Mononuclear cell (primary cell): ENCODE results near the gene RBMS1. TPM values are rescaled to one million over a fixed set of nuclear protein-coding genes. Genes with fewer than 3 reads are reported as not detected.

Experiments used
- H3K27me3 ChIP-seq: 2 replicates; pipeline ENCODE4 v1.6.0; 2011; ENCODE audit warnings: low read length, control low read depth; ENCODE audit not compliant: insufficient read depth
- H3K4me1 ChIP-seq: 2 replicates; pipeline ENCODE4 v1.5.1; 2011; ENCODE audit warnings: mild to moderate bottlenecking, low read length, control low read depth; ENCODE audit not compliant: insufficient read depth
- H3K4me3 ChIP-seq: 2 replicates; pipeline ENCODE4 v1.5.1; 2011; ENCODE audit warnings: mild to moderate bottlenecking, low read length, moderate library complexity
- H3K9me3 ChIP-seq: 2 replicates; pipeline ENCODE4 v1.5.1; 2011; ENCODE audit warnings: low read depth, mild to moderate bottlenecking, control low read depth, low read length
- total RNA-seq: library from RNA; depleted of rRNA; stranded (reverse); fragments of >200 nt; gene quantifications from one replicate; pipeline ENCODE4 v1.2.3, GENCODE V29; 2012

The RBMS1 gene
- total RNA-seq, 1 donor: 76.3 TPM

DNA sequence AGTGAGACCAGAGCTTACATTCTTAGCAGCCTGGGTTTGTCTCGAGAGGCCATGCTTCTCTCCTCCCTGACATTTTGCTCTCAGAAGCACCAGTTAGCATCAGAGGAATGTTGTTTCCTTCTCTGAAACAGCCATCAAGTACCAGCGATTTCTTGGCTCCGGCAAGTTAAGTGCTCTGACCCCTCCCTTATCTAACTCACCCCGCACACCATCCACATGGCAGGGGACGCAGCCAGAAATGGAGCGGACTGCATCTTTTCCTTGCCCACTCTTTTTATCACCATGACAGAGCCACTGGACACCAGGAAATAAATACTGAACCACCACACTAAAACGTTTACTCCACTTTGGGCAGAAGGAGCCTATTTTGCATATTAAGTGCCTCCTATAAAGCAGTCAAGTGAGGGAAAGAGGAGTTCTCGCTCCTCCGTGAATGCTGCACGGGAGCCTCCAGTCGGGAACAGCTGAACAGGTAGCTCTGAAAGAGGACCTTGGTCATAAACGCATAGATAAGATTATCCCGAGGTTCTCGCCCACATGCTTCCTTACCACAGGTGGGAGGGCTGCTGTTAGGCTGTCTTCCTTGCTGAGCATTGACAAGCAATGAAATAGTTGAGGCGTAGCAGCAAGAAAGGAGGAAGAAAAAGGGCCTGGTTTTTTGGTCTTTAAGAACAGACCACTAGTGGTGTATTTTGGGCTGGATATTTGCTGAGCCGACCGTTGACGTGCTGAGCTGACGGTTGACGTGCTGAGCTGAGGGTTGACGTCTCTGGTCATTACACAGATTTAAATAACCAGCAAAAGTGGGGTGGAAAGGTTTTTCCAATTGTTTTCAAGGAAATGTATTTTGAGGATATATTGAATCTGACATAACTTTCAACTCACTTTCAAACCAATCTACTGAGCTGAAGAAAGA, 222.2 kb downstream of the RBMS1 start:
- Histone ChIP-seq H3K4me1 (peaks cover 15% of the 10 kb centered on the region), H3K9me3 (no peaks in the 10 kb centered on the region), H3K27me3 (no peaks in the 10 kb centered on the region), H3K4me3 (no peak overlapping the region)

DNA sequence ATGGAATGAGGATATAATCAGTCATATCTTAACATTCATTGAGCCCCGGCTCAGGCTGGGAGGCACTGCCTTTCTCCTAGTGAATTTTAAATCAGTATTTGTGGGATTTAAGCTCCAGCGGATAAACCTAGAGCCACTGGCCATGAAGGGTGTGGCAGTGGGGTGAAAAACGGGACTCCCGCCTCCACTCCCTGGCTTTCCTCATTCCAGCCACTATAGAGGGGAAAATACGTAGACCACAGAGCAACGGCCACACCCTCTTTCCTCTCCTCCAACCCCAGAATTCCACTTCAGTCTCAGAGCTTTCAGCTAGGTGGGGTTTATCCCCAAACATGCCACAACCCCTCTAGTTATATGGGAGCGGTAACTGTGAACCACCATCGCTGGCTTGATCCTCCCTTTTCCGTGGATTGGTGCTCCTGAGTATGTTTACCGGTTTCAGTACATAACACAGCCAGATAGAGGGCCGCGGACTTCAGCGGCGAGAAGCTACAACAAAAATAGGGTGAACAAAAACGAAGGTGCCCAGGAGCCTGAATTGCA, 223.0 kb downstream of the RBMS1 start:
- Histone ChIP-seq H3K4me1 (peaks cover 15% of the 10 kb centered on the region), H3K9me3 (no peaks in the 10 kb centered on the region), H3K4me3 (no peak overlapping the region), H3K27me3 (no peaks in the 10 kb centered on the region)

DNA sequence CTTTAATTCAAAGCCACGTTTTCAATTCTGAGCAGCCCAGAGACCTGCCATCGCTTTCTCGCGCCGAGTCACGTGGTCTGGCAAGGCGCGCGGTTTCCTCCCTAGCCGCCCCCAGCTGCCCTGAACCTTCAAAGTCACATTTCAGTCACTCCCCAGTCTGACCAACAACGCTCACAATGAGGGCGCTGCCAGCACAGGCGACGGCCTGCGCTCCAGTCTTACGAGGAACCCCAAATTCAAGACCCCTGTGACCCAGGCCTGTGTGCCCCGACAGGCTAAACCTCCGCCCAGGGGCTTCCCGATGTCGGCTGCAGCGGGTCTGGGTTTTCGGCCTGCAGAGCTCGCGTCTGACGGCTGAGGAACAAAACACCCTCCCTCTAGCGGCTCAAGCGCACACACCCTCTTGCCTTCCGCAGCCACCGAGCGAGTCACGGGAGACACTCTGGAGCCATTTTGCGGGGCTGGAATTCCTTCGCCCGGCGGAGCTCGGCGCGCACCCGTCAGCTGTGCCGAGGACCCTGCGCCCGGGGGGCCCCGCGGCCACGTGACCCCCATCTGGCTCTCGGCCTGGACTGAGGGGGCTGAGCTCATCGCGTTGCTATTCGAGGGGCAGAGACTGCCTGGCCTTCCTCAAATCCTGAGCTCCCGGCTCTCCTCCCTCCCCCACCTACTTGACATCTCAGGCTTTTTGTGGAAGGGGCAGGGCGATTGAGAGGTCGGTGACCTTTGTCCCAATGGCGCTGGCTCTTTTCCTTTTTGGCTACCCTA, 223.6 kb downstream of the RBMS1 start:
- no peaks in the 10 kb centered on the region for H3K9me3 ChIP-seq
- H3K27me3 ChIP-seq: no peaks in the 10 kb centered on the region
- peaks cover 15% of the 10 kb centered on the region for H3K4me1 ChIP-seq
- peak overlapping the region; percentile 19 for H3K4me3 ChIP-seq

DNA sequence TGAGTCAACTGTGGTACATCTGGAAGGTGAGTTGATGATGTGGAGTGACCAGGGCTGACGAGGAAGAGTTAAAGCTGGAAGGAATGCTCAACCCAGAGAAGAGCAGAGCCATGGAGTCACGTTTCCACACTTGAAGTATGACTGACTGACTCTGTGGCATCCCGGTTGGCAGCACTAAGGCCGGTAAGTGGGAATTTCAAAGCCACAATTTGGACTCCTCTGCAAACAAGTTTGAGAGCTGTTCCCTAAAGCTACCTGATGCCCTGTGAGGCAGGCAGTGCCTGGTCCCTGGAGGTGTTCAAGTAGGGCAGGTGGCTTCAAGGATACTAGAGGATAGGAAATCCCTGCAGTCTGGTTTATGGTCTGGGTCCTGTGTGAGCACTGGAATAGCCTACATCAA, 224.2 kb downstream of the RBMS1 start:
- Histone ChIP-seq H3K4me1 (peaks cover 15% of the 10 kb centered on the region), H3K27me3 (no peaks in the 10 kb centered on the region), H3K4me3 (peak overlapping the region; percentile 19), H3K9me3 (no peaks in the 10 kb centered on the region)

DNA sequence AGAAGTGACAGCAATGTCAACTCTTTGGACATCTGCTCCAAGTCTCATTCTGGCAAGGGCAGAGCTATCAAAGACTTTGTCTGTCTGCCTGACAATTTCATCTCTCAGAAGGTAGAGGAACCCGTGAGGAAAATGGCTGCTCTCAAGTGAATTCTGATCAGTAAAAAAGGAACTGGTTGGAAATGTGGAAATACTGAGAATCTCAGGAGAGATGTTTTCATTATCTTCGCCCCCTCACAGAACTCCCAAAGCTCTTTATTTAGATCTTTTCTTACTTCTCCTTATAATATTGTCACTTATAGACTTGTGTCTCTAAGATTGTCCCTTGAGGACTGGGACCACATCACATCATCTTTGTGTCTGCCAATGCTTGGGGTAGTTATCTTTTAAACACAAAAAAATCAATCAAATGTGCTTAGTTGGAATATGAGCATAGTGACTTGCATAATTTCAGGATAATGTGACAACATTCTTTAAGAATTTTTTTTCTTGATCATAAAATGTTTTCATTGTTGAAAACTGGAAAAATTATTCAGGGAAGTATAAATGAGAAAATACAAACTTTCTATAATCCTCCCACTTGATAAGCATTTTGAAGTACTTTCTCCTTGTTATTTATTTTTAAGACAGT, 225.3 kb downstream of the RBMS1 start:
- H3K9me3 ChIP-seq: no peaks in the 10 kb centered on the region
- no peaks in the 10 kb centered on the region for H3K27me3 ChIP-seq
- H3K4me3 ChIP-seq: no peak overlapping the region
- peaks cover 15% of the 10 kb centered on the region for H3K4me1 ChIP-seq

DNA sequence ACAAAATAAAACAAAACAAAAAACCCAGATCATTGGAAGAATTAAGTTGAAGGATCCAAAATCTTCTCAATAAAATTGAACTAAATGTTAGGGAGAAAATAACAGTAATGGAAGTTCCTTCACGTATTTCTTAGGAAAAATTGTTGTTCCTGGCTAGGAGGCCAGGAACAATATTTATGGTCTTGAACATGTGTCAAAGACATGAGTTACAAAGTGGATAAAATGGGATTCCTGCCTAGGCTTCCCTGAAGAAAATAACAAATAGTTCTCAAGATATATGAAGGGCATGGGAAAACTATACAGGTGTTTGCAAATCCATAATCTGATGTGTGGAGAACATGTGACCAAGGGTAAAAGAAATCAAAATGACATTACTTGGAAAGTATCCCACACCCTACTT, 225.9 kb downstream of the RBMS1 start:
- H3K4me1 ChIP-seq: peaks cover 15% of the 10 kb centered on the region
- H3K9me3 ChIP-seq: no peaks in the 10 kb centered on the region

DNA sequence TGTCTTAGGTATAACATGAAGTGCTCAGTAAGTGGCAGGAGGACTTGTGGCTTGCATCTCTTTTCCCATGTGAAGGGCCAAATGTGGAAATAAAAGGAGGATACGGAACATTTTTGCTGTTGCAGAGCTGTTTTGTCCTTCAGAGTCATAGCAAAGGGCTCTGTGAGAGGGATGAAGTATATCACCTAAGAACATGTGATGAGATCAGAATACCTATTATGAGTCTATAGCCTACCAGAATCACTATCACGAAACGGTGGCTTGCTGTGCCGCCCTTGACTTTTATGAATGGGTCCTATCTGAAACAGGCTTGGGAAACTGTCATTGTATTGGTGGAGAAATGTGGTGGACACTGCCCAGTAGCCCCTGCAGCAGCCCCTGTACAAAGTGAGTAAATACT, 226.6 kb downstream of the RBMS1 start:
- H3K9me3 ChIP-seq: no peaks in the 10 kb centered on the region
- peaks cover 15% of the 10 kb centered on the region for H3K4me1 ChIP-seq
- no peaks in the 10 kb centered on the region for H3K27me3 ChIP-seq
- H3K4me3 ChIP-seq: no peak overlapping the region

More for the DNA sequence above, 225.9 kb downstream of the RBMS1 start:
- Histone ChIP-seq H3K4me3 (no peak overlapping the region), H3K27me3 (no peaks in the 10 kb centered on the region)

DNA sequence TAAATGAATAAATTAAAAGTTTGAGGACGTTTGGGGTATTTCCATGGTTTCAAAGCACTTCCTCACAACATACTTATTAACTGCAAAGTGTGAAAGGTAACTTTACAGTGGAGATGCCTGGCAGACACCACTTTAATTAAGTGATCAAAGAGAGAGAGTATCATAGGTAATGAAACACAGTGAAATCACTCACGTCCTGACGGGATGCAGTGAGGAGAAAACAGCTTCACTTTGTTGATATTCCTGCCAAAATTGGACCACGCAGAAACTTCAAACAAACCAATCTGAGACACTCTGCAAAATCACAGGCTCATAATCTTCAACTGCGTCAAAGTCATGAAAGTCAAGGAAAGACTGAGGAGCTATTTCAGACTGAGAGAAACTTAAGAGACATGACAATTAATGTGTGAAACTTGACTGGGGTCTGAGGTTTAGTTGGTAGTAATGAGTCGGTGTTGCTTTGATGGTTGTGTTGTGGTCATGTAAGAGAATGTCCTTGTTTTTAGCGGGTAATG, 227.5 kb downstream of the RBMS1 start:
- Histone ChIP-seq H3K9me3 (no peaks in the 10 kb centered on the region), H3K4me3 (no peak overlapping the region), H3K27me3 (no peaks in the 10 kb centered on the region), H3K4me1 (peaks cover 15% of the 10 kb centered on the region)

DNA sequence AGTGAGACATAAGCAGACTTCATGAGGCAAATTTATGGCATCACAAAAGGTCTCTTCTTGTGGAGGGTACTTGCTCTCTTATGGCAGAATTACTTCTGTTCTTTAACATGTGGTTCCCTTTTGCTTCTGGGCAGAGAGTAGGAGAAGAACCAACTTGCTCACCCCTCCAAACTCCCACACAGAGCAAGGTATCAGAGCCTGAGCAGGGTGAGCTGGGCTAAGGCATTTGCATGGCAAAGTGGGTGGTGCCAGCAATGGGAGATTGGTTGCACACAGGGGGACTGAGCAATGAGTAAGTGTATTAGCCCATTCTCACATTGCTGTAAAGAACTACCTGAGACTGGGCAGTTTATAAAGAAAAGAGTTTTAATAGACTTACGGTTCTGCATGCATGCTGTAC, 229.3 kb downstream of the RBMS1 start:
- no peaks in the 10 kb centered on the region for H3K27me3 ChIP-seq
- H3K4me1 ChIP-seq: peaks cover 2% of the 10 kb centered on the region
- H3K9me3 ChIP-seq: no peaks in the 10 kb centered on the region
- no peak overlapping the region for H3K4me3 ChIP-seq

DNA sequence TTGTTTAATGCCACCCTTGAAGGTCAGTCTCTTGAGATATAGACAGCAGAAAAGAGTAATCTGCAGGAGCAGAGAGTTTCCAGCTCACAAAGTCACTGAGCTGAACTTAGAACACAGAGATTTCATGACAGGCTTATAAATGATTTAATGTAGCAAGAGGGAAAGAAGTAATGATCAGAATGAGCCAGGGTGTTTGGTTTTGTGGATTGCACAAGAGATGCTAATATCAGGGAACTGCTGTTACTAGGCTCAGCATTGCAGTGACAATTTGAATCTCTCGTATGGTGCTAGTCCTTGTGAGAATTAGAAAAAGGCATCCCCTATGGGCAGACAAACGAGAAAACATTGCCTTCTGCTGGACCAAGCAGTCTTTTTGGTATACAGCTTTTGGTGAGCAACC, 231.9 kb downstream of the RBMS1 start:
- H3K4me1 ChIP-seq: no peaks in the 10 kb centered on the region
- H3K27me3 ChIP-seq: no peaks in the 10 kb centered on the region
- no peaks in the 10 kb centered on the region for H3K9me3 ChIP-seq
- H3K4me3 ChIP-seq: no peak overlapping the region

DNA sequence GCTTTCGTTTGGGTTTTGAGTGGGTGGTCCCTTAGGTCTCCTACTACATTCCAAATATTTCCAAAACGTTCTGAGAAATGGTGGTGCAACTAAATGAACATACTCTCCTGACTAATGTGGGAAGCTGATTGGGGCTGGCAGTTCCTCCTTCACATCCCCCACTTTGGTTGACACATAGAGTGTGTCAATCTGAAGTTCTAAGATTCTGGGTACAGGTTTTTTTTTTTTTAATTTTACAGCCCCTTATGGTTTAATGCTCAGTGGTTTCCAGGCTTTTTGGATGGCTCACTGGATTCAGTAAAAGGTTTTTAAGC, 235.2 kb downstream of the RBMS1 start:
- Histone ChIP-seq H3K4me1 (no peaks in the 10 kb centered on the region), H3K9me3 (no peaks in the 10 kb centered on the region), H3K27me3 (no peaks in the 10 kb centered on the region), H3K4me3 (no peak overlapping the region)

DNA sequence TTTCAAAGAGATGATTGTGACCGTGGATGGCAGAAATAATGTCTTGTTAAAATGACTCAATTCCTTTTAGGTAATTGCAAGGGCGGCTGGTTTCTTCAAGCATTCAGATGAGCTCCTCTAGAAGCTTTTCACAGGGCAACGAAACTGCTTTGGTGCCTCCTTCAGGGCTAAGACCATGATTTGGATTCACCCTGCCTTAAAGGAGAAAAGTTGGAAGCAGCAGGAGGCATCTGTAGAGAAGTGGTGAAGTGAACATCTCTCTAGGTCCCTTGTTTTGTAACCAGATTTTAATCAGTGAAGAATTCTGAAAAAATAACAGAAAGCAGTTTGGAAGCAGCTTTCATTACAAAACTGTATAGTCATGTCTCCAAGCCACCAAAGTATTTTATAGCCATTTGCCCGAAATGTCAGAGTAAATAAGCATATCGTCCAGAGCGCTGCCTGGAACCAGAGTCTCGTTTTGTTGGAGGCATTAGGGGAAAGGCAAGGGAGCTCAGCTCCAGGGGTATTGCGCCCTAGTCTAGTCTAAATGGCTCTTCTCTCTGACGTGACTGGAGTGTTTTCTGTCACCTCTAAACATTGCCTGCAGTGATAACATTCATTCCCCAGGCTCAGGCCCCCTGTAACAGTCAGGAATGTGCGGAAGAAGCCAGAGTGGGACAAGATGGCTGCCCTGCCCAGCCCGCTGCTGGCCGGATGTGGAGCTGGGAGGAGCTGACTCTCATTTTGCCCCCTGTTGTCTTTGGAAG, 235.7 kb downstream of the RBMS1 start:
- no peaks in the 10 kb centered on the region for H3K9me3 ChIP-seq
- no peak overlapping the region for H3K4me3 ChIP-seq
- H3K27me3 ChIP-seq: no peaks in the 10 kb centered on the region
- H3K4me1 ChIP-seq: no peaks in the 10 kb centered on the region

DNA sequence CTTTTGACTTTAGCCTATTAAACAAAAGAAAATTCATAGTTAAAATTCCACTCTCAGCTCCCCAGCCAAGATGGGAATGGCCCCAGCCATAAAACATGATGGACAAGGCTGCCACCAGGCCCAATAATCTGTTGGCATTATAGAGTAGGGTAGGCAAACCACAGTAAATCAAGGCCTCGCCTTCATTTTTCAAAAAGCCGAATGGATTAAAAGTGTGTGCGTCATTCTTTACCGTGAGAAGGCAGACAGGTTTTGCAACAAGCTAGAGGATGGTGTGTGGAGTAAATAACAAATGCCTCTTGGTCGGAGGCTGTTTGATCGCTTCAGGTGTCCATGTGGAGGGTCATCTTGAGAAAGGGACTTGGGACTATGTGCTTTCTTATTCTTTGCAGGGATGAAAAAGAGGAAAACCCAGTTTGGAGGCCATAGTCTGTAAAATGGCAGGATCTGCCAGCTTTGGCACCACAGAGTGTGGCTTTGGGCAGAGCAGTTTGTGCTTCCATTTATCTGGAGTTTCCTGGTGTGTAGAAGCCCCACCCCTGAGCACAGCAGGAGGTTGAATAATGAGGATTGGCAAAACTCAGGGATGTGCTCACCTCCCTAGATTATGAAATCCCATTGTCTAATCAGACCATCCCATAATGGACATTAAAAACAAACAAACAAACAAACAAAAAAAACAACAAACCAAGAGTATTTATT, 236.4 kb downstream of the RBMS1 start:
- Histone ChIP-seq H3K4me1 (no peaks in the 10 kb centered on the region), H3K27me3 (no peaks in the 10 kb centered on the region), H3K4me3 (no peak overlapping the region), H3K9me3 (no peaks in the 10 kb centered on the region)

DNA sequence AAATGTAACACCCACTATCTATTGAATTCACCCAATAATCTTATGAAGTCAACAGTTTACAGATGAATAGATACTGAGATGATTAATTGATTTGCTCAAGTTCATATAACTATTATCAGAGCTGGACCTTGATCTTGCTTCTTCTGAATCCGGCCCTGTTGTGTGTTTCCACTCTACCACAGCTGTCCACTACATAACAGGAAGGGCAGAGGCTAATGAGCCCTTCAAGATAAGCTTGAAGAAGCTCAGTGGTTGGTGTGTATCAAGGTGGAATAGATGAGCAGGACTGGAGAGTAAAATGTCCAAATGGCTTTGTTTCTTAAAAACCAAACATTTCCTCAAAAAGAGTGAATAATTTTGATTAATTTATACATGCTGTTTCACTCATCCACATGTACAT, 237.1 kb downstream of the RBMS1 start:
- Histone ChIP-seq H3K9me3 (no peaks in the 10 kb centered on the region), H3K4me3 (no peak overlapping the region), H3K27me3 (no peaks in the 10 kb centered on the region), H3K4me1 (no peaks in the 10 kb centered on the region)
